Measurements from ENCODE around the gene DUSP5. TPM values are rescaled to one million over a fixed set of nuclear protein-coding genes. Genes with fewer than 3 reads are reported as not detected.

DUSP5 gene
- total RNA-seq, 1 experiment from 2014 or later: 30.1 TPM

- ChIA-PET POLR2A (no interaction called here), CTCF (interaction anchor here (0.6 kb wide), 1 partner anchor 44 kb away, joined by 4 read pairs; no protein-coding TSS in a partner anchor)
- intact Hi-C loops (cut with micrococcal nuclease; ENCODE audit: unreplicated experiment) (no loop called here), in situ Hi-C loops (cut with HindIII; ENCODE audit: low pct_unique_long_range_greater_than_20kb, low sequenced_read_pairs) (no loop called here)
- DNase-seq (ENCODE audit: low read depth, low spot score) (no peak), ATAC-seq (no peak)
- Histone ChIP-seq H3K4me1 (ENCODE audit: control insufficient read depth, insufficient read depth, low read length) (no peaks in the 10 kb centered on the region), H3K4me3 (ENCODE audit: low read depth in 2 of 2, low read length in 2 of 2) (no peak overlapping the region), H3K27ac (ENCODE audit: low read length) (no peak overlapping the region), H3K9me3 (ENCODE audit: control insufficient read depth, insufficient read depth, low read depth, low read length) (no peaks in the 10 kb centered on the region), H3K36me3 (ENCODE audit: control insufficient read depth, insufficient read depth, low read length) (no peaks in the 10 kb centered on the region), H3K27me3 (ENCODE audit: control insufficient read depth, insufficient read depth, low read length) (no peaks in the 10 kb centered on the region; the same call in 1 of the 2 replicates)
- no peak for TF ChIP-seq SIN3A (IDR thresholded peaks at IDR 0.05; ENCODE audit: borderline replicate concordance, insufficient read depth, low read depth, low read length)
- TF ChIP-seq POLR2AphosphoS5 (IDR thresholded peaks at IDR 0.05; ENCODE audit: low read depth, low read length): no peak
- TF ChIP-seq CTCF (IDR thresholded peaks at IDR 0.05): no peak
- no peak for TF ChIP-seq TCF7L2 (IDR thresholded peaks at IDR 0.05; ENCODE audit: low read depth, low read length)
- TF ChIP-seq REST (IDR thresholded peaks at IDR 0.05; ENCODE audit: insufficient read depth in 1 of 2, low read depth in 2 of 2, low read length in 1 of 2): no peak
- no TSS peak for BruUV-seq (replicated peaks)
These were observed 62.3 kb downstream of the DUSP5 start for GRCh38 chr10:110560012-110560411.

Other genes starting within 250 kb of the DUSP5 start
- 62.2 TPM for gene SMNDC1, start 193.0 kb upstream of the DUSP5 start, total RNA-seq (2021; ENCODE audit: unreplicated experiment)
- gene SMC3, start 69.8 kb downstream of the DUSP5 start, total RNA-seq (2021; ENCODE audit: unreplicated experiment): 71.2 TPM
- 0.10 TPM for gene RBM20, start 146.4 kb downstream of the DUSP5 start, total RNA-seq (2021; ENCODE audit: unreplicated experiment)